Measurements from ENCODE around the gene ACAP3.

- TF ChIP-seq GATA3 (IDR thresholded peaks at IDR 0.05; ENCODE audit: low read depth, low read length): no peak
- TF ChIP-seq GATA2 (IDR thresholded peaks at IDR 0.05; ENCODE audit: low read depth, low read length): no peak
Measured at GRCh38 chr1:1278620-1279019, 29.1 kb downstream of the ACAP3 start.
